BLaER1 treated with 17β-estradiol and CSF1 and Interleukin-3, amounts not matched to agents 10 nM and 100 nM (cell line): Measurements from ENCODE around the gene HELZ.
A peak's percentile ranks its signal among the peaks of the same experiment; 100 is the strongest.

ENCODE experiments used
- H3K27ac ChIP-seq, 11 experiments: shearing (Covaris generic); formaldehyde crosslinking; 2 replicates each; pipeline ENCODE4 v1.8.1; 2022
- H3K27me3 ChIP-seq, 11 experiments: shearing (Covaris generic); formaldehyde crosslinking; 2 replicates each; pipeline ENCODE4 v1.8.1; 2022
- H3K36me3 ChIP-seq, 11 experiments: shearing (Covaris generic); formaldehyde crosslinking; 2 replicates each; pipeline ENCODE4 v1.8.1; 2022
- H3K4me1 ChIP-seq, 10 experiments: shearing (Covaris generic); formaldehyde crosslinking; 2 replicates each; pipeline ENCODE4 v1.8.1; 2022
- H3K4me2 ChIP-seq, 11 experiments: shearing (Covaris generic); formaldehyde crosslinking; 2 replicates each; pipeline ENCODE4 v1.8.1; 2022
- H3K4me3 ChIP-seq, 10 experiments: shearing (Covaris generic); formaldehyde crosslinking; 2 replicates each; pipeline ENCODE4 v1.8.1; 2022
- H3K9ac ChIP-seq, 11 experiments: shearing (Covaris generic); formaldehyde crosslinking; 2 replicates each; pipeline ENCODE4 v1.8.1; 2022
- H3K9me3 ChIP-seq, 11 experiments: shearing (Covaris generic); formaldehyde crosslinking; replicated peaks in 1 of 11; 2 replicates each; pipeline ENCODE4 v1.8.1; 2022
- H4K20me1 ChIP-seq, 11 experiments: shearing (Covaris generic); formaldehyde crosslinking; 2 replicates each; pipeline ENCODE4 v1.8.1; 2022
- Cebpa-rat ChIP-seq, 11 experiments: shearing (Covaris generic); IDR thresholded peaks; 2 replicates each; pipeline ENCODE4 v1.8.1; 2022

HELZ gene

DNA sequence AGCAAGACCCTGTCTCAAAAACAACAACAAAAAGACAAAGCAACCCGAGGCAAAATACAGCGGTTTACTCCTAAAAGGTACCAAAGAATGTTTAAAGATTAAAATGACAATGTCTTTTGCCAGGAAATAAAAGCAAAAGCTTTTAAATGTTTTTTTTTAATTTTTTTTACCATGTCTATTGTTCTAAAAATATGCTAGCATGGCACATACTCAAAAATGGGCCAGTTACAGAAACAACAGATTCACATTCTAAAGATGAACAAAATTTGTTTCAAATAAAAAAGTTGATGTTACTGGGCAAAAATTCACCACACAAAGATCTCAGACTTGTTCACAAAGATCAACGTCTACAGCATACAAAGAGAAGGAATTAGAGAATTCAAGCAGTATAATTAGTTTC lies 159.6 kb downstream of the HELZ start:
- Histone ChIP-seq H3K27me3 (no peaks in the 10 kb centered on the region), H3K4me2 (no peak overlapping the region), H3K4me1 (peaks cover 8 to 29% (median 24%) of the 10 kb centered on the region in 10 experiments; a peak in 18 of 20 replicates), H3K27ac (no peak overlapping the region), H3K9me3 (no peaks in the 10 kb centered on the region), H3K4me3 (no peak overlapping the region), H3K36me3 (peaks cover 69 to 95% (median 81%) of the 10 kb centered on the region in 11 experiments), H3K9ac (no peak overlapping the region), H4K20me1 (peaks cover 7 to 96% (median 20%) of the 10 kb centered on the region in 11 experiments; a peak in 18 of 22 replicates)
- no peak for TF ChIP-seq Cebpa-rat (IDR thresholded peaks at IDR 0.05)

DNA sequence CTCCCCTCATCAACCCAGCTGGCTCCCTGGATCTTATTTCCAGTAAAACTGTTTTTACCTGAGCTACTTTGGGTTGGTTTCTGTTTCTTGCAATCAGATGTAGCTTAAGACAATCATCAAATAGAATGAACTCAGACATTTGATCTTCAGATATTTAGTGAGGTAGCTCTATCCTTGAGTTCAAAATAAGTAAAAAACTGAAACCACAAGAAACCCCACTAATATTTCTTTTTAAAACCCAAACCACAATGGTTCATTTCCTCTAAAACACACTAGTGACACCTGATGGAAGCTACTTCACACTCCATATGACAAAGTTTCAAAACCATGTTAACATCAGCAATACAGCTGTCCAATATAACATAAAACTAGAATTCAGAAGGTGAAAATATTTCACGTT lies 162.9 kb downstream of the HELZ start:
- H3K4me3 ChIP-seq: no peak overlapping the region
- H3K9ac ChIP-seq: no peak overlapping the region
- peaks cover 7 to 97% (median 25%) of the 10 kb centered on the region in 11 experiments; a peak in 18 of 22 replicates for H4K20me1 ChIP-seq
- peaks cover 8 to 29% (median 24%) of the 10 kb centered on the region in 10 experiments; a peak in 18 of 20 replicates for H3K4me1 ChIP-seq
- H3K9me3 ChIP-seq: no peaks in the 10 kb centered on the region
- H3K4me2 ChIP-seq: peak overlapping the region in 8 of 11 experiments; percentile 4 to 38 (median 23); a peak in 8 of 22 replicates
- H3K36me3 ChIP-seq: peaks cover 63 to 95% (median 73%) of the 10 kb centered on the region in 11 experiments
- no peak overlapping the region for H3K27ac ChIP-seq
- TF ChIP-seq Cebpa-rat (IDR thresholded peaks at IDR 0.05): no peak
- H3K27me3 ChIP-seq: no peaks in the 10 kb centered on the region

- peaks cover 8 to 29% (median 24%) of the 10 kb centered on the region in 10 experiments; a peak in 18 of 20 replicates for H3K4me1 ChIP-seq
- H3K27ac ChIP-seq: no peak overlapping the region
- no peak overlapping the region for H3K9ac ChIP-seq
- peaks cover 7 to 98% (median 25%) of the 10 kb centered on the region in 11 experiments; a peak in 18 of 22 replicates for H4K20me1 ChIP-seq
- H3K4me2 ChIP-seq: no peak overlapping the region
- no peaks in the 10 kb centered on the region for H3K9me3 ChIP-seq
- H3K36me3 ChIP-seq: peaks cover 62 to 96% (median 74%) of the 10 kb centered on the region in 11 experiments
- no peak overlapping the region for H3K4me3 ChIP-seq
- no peak for TF ChIP-seq Cebpa-rat (IDR thresholded peaks at IDR 0.05)
- no peaks in the 10 kb centered on the region for H3K27me3 ChIP-seq
These were observed 164.2 kb downstream of the HELZ start for GRCh38 chr17:67080804-67081203.

- Histone ChIP-seq H3K4me2 (no peak overlapping the region), H3K9ac (no peak overlapping the region), H3K4me1 (peaks cover 8 to 29% (median 24%) of the 10 kb centered on the region in 10 experiments; a peak in 18 of 20 replicates), H3K4me3 (no peak overlapping the region), H3K27ac (no peak overlapping the region), H3K27me3 (no peaks in the 10 kb centered on the region), H3K36me3 (peaks cover 55 to 96% (median 69%) of the 10 kb centered on the region in 11 experiments), H3K9me3 (no peaks in the 10 kb centered on the region), H4K20me1 (peaks cover 7 to 98% (median 25%) of the 10 kb centered on the region in 11 experiments; a peak in 18 of 22 replicates)
- TF ChIP-seq Cebpa-rat (IDR thresholded peaks at IDR 0.05): no peak
These were observed 165.5 kb downstream of the HELZ start for GRCh38 chr17:67079491-67079890.

- peaks cover 6 to 24% (median 17%) of the 10 kb centered on the region in 10 experiments; a peak in 18 of 20 replicates for H3K4me1 ChIP-seq
- H3K9ac ChIP-seq: no peak overlapping the region
- H4K20me1 ChIP-seq: peaks cover 7 to 95% (median 22%) of the 10 kb centered on the region in 11 experiments; a peak in 18 of 22 replicates
- no peak overlapping the region for H3K4me2 ChIP-seq
- peaks cover 45 to 96% (median 69%) of the 10 kb centered on the region in 11 experiments for H3K36me3 ChIP-seq
- no peak overlapping the region for H3K27ac ChIP-seq
- H3K9me3 ChIP-seq: no peaks in the 10 kb centered on the region
- no peak overlapping the region for H3K4me3 ChIP-seq
- no peak for TF ChIP-seq Cebpa-rat (IDR thresholded peaks at IDR 0.05)
- H3K27me3 ChIP-seq: no peaks in the 10 kb centered on the region
These were observed 166.7 kb downstream of the HELZ start for GRCh38 chr17:67078292-67078691.

GRCh38 chr17:67076290-67076689 lies 168.7 kb downstream of the HELZ start:
- Histone ChIP-seq H3K36me3 (peaks cover 45 to 99% (median 68%) of the 10 kb centered on the region in 11 experiments), H3K27me3 (no peaks in the 10 kb centered on the region), H3K4me1 (peaks cover 0 to 6% (median 0%) of the 10 kb centered on the region in 10 experiments; a peak in 5 of 20 replicates), H4K20me1 (peaks cover 0 to 95% (median 13%) of the 10 kb centered on the region in 11 experiments; a peak in 16 of 22 replicates), H3K4me3 (no peak overlapping the region), H3K9me3 (no peaks in the 10 kb centered on the region), H3K9ac (no peak overlapping the region), H3K4me2 (no peak overlapping the region), H3K27ac (no peak overlapping the region)
- TF ChIP-seq Cebpa-rat (IDR thresholded peaks at IDR 0.05): no peak

- Histone ChIP-seq H3K27ac (no peak overlapping the region), H3K9me3 (no peaks in the 10 kb centered on the region), H3K36me3 (peaks cover 45 to 89% (median 58%) of the 10 kb centered on the region in 11 experiments), H3K27me3 (no peaks in the 10 kb centered on the region), H3K4me2 (no peak overlapping the region), H3K4me3 (no peak overlapping the region), H3K4me1 (no peaks in the 10 kb centered on the region), H4K20me1 (peaks cover 0 to 95% (median 5%) of the 10 kb centered on the region in 11 experiments; a peak in 8 of 22 replicates), H3K9ac (no peak overlapping the region)
- no peak for TF ChIP-seq Cebpa-rat (IDR thresholded peaks at IDR 0.05)
These were observed 170.2 kb downstream of the HELZ start for GRCh38 chr17:67074781-67075180.

DNA sequence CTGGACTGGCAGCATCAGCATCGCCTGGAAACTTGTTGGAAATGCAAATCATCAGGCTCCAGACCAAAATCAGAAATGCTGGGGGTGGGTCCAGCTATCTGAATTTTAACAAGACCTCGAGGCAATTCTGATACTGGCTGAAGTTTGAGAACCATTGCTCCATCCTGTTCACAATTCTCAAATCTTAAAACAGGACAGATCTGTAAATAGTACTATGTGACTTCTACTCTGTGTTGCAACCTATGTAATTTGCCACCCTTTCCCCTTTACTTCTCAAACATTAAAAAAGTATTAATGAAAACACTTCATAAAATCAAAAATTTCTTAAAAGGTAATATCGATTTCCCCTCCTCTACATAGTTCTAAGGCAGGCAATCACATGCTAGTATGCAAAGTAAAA lies 172.1 kb downstream of the HELZ start:
- Histone ChIP-seq H4K20me1 (peaks cover 0 to 93% (median 0%) of the 10 kb centered on the region in 11 experiments; a peak in 5 of 22 replicates), H3K27ac (no peak overlapping the region), H3K9ac (no peak overlapping the region), H3K4me1 (no peaks in the 10 kb centered on the region), H3K9me3 (no peaks in the 10 kb centered on the region), H3K36me3 (peaks cover 30 to 82% (median 45%) of the 10 kb centered on the region in 11 experiments; a peak in 21 of 22 replicates), H3K4me3 (no peak overlapping the region), H3K27me3 (no peaks in the 10 kb centered on the region), H3K4me2 (no peak overlapping the region)
- TF ChIP-seq Cebpa-rat (IDR thresholded peaks at IDR 0.05): no peak

GRCh38 chr17:67071595-67071994 lies 173.4 kb downstream of the HELZ start:
- H3K36me3 ChIP-seq: peaks cover 22 to 72% (median 32%) of the 10 kb centered on the region in 11 experiments; a peak in 20 of 22 replicates
- no peaks in the 10 kb centered on the region for H3K4me1 ChIP-seq
- no peak overlapping the region for H3K4me3 ChIP-seq
- peaks cover 0 to 80% (median 0%) of the 10 kb centered on the region in 11 experiments; a peak in 4 of 22 replicates for H4K20me1 ChIP-seq
- H3K27ac ChIP-seq: no peak overlapping the region
- TF ChIP-seq Cebpa-rat (IDR thresholded peaks at IDR 0.05): no peak
- H3K4me2 ChIP-seq: no peak overlapping the region
- no peak overlapping the region for H3K9ac ChIP-seq
- H3K27me3 ChIP-seq: no peaks in the 10 kb centered on the region
- H3K9me3 ChIP-seq: no peaks in the 10 kb centered on the region
